GM18507 (cell line): ENCODE measurements around the gene USH2A.
"Not testable (repeated sequence)": the region's sequence is repeated elsewhere in the genome, so short reads cannot be mapped to it uniquely, and the experiment has no call there.

Source experiments
- DNase-seq: peaks from one replicate; pipeline ENCODE4 v3.0.0; 2011; ENCODE audit warnings: low read depth; ENCODE audit not compliant: insufficient read length; ENCODE audit errors: extremely low spot score
- FAIRE-seq: peaks from 2 replicates; lab custom pipeline; 2011; peaks lifted over from hg19 to GRCh38; lab: Jason Lieb, UNC

USH2A gene

DNA sequence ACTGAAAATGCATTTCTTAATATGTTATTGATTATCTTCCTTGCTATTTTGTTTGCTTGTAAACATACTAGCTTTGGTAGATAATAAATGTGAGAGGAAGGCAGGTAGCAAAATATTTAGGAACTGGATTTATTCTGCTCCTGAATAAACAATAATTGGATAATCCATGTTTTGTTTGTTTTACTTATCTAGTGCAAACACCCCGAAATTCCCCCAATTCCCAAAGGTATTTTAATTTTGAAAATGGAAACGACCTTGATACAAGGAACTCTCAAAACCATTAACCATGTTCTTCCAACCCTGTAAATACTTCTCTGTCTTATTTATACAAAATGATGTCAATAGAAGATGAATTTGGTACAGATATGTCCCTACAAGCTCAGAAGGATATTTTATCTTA is 3.0 kb downstream of the USH2A start:
- FAIRE-seq (no peak), DNase-seq (no peak)

DNA sequence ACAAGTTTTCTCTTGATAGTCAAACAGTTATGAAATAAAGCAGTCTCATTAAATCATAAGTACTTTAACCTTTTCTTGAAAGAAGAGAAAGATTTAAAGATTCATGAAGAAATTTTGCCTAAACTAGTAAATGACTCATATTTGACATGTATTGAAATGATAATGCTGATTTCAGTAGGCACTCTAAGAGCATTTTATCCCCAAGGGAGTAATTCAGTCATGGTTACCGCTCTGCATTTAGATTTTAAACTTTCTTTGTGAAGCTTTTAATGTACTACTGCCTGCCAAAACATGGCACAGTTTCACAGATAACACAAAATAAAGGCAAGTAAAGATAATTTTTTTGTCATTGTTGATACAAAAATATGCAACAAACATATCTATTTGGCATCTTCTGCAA is 6.8 kb downstream of the USH2A start:
- no peak for FAIRE-seq
- no peak for DNase-seq

DNA sequence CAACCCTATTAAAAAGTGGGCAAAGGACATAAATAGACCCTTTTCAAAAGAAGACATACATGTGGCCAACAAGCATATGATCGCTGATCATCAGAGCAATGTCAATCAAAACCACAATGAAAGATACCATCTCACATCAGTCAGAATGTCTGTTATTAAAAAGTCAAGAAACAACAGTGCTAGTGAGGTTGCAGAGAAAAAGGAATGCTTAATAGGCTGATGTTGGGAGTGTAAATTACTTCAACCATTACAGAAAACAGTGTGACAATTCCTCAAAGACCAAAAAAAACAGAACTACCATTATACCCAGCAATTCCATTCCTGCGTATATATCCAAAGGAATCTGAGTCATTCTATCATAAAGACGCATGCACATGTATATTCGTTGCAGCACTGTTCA is 13.2 kb downstream of the USH2A start:
- DNase-seq: no peak
- no peak for FAIRE-seq

DNA sequence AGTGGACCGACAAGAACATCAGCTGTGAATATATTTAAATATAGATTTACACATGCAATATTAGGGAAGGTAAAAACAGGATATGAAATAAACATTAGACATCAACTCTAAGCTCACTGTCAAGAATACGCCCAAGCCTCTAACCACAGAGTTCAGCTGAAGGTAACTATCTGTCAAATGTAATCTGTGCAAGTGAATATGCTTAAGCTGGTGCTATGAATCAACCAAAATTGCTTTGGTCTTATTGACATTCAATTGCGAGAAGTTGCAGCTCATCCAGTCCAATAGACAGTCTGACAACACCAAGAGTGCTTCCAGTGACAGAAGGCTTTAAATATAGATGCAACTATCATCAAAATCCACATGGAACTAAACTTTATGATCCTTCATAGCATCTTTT is 32.3 kb downstream of the USH2A start:
- DNase-seq (no peak), FAIRE-seq (no peak)

DNA sequence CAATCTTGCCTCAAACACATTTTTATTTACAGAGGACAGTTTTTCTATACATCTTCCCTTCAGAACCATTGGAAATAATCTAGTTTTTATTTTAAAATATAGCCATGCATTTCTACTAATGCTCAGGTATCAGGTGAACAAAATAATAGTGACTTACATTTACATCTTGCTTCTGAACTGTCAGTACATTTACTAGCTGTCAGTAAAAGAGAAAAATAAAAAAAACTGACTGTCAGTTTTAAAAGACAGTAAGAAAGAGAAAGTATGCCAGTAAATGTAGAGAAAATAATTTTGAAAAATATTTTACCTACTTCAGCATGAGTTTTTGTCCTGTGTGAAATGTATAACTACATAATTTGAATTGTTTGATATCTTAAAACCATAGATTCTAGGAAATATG is 33.5 kb downstream of the USH2A start:
- FAIRE-seq: no peak
- DNase-seq: no peak

DNA sequence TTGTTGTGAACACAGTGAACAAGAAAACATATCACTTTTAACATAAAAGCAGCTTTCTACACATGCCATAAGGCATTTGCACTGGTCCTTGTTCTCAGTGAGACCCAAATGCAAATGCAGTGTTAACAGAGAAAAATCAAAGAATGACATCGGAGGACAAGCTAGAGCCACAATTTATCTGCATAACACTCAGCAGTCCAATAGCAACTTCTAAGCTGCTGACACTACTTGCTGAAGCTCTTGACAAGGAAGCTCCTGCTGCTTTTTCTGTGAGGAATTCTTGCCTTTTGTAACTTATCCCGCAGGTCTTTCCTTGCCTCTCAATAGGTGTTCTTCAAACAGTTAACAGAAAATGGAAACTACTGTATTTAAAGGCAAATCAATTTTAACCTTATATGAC is 34.7 kb downstream of the USH2A start:
- FAIRE-seq: no peak
- DNase-seq: no peak

DNA sequence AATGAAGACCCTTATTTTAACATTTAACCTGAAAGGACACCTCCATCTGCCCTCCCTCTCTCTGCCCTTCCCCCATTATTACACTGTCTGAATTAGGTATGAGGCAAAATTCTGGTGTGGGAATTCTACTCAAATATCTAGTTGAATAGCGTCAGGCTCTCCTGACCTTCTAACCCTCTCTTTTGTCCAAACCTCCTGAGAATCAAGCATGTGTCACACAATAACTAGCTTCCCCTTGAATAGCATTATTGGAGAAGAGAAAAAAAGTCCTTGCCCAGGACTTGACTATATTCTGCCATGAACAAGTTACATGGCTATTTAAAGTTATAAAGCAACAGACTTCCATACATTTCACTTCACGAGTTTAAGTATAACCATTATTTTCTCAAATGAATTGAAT is 35.5 kb downstream of the USH2A start:
- DNase-seq (no peak), FAIRE-seq (no peak)

DNA sequence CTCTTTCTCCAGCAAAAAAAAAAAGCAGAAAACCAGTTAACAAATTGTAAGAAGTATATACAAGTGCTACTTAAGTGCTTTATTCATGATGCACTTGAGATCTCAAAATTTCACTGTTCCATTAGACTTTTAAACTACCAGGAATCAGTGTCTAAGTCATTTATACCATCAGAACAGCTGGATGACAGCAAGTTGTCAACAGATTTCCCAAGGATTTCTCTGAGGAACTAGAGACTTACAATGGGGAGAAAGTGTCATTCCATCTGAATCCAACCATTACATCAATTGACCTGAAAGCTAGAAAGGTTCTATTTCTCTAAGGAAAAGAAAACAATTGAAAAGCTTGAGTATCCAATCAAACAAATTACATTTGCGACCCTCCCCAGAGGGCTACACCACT is 43.8 kb downstream of the USH2A start:
- DNase-seq (no peak), FAIRE-seq (no peak)

DNA sequence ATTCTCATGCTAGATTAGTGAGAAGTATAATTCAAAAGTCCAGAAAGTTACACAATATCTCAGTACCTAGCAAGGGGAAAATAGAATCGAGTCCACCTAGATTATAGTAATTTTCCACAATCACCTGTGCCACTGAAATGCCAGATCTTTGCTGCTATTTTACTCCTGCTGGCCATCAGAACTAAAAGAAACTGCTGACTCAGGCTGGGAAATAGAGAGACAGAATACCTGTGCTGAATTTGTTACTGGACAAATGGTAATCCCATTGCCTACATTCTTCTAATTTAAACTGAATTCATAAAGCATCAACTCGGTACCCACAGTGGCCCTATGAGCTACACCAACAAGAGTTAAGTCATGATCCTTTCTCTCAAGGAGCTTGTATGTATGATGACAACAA is 55.0 kb downstream of the USH2A start:
- DNase-seq (no peak), FAIRE-seq (no peak)

DNA sequence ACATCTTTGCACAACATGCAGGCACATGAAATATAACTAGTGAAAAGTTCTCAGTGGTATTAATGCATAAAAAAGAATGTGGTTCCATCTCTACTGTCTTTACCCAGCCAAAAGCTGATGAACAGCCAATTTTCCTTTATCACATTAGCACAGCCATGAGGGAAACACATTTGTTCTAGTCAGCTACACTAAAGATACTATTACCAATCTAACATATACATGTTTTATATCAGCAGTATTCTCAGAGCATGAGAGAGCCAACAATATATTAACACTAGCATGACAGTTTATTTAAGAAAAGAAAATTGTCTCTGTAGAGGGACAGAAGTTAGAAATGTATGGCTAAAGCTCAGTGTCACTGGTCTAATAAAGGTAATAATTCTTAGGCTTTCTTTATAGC is 56.3 kb downstream of the USH2A start:
- DNase-seq: no peak
- FAIRE-seq: no peak

DNA sequence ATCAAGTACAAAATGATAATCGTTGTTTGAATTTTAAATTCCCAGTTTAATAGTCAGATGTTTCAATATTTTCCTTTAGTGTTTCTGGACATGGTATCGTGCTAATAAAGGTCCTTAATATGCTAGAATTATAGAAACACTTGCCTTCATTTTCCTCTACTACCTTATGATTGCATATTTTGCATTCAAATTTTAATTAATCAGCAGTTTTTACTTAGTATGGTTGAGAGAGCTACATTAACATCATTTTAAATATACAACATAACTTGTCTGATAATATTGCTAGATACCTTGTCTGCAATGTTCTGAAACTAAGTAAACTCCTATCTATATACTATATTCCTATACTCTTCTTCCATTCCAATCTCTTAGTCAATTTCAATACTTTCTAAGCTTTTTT is 66.3 kb downstream of the USH2A start:
- FAIRE-seq (no peak), DNase-seq (no peak)

DNA sequence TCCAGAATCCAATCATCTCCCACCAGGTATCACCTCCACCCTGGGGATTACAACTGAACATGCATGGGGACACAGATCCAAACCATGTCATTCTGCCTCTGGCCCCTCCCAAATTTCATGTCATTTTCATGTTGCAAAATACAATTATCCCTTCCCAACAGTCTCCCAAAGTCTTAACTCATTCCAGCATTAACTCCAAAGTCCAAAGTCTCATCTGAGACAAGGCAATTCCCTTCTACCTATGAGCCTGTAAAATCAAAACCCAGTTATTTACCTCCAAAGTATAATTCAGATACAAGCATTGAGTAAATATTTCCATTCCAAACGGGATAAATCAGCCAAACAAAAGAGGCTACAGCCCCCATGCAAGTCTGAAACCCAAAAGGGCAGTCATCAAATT is 73.1 kb downstream of the USH2A start:
- FAIRE-seq (no peak), DNase-seq (no peak)

DNA sequence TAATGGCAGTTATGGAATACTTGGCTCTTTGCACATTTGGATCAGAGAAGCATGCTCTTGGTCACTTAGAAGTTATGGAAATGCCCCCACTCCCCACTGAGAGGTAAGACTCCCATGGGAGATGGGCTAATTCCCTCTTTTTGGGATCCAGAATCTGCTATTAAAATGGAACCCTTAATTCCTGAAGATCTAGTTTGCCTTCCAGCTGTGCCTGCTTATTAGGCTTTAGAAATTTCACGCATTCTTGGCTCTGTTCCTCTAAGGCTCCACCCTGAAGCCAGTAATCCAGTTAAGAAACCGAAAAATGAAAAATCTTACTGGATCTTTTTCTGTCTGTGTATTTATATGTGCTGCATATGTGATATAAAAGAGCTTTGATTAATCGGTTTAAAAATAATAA is 76.7 kb downstream of the USH2A start:
- DNase-seq: no peak
- FAIRE-seq: no peak

DNA sequence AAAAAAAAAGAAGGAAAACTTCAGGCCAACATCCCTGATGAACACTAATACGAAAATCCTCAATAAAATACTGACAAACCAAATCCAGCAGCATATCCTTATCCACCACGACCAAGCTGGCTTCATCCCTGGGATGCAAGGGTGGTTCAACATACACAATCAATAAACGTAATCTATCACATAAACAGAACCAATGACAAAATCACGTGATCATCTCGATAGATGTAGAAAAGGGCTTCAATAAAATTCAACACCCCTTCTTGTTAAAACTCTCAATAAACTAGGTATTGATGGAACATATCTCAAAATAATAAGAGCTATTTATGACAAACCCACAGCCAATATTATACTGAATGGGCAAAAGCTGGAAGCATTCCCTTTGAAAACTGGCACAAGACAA is 82.7 kb downstream of the USH2A start:
- not testable (repeated sequence) for FAIRE-seq

DNA sequence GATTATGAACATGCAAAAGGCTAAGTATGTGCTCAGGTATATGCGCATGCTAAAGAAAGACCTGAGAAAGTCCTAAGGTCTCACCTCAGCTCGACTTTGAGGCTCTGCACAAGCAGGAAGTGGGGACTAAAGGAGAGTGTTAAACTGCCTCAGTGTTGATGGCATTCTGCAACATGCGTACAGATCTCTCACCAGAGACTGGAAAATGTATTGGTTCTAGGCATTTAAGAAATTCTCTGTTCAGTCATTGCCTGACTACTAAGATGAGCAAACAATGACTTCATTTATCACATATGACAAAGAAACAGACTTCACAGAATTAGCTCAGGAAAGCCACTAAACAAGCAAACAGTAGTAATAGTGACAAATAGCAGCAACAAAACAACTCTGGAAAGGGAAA is 90.8 kb downstream of the USH2A start:
- no peak for FAIRE-seq
- no peak for DNase-seq

More for the DNA sequence above, 82.7 kb downstream of the USH2A start:
- not testable (repeated sequence) for DNase-seq

DNA sequence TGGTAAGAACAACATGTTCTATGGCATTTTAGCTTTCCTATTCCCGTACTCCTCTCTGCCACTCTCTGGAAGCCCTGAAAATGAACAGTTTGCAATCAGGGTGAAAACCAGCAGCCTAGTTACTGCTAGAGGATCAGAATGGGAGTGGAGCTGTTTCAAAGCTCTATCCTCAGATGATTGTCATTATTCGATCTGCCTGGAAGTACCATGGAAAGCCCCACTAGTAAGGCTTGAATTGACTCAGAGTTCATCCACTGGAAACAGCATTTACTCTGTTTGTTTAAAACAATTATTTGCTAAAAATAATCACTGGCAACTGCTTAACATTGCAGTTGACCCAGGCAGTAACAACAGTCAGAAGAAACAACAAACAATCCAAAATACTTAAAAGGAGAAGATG is 91.2 kb downstream of the USH2A start:
- DNase-seq (no peak), FAIRE-seq (no peak)

DNA sequence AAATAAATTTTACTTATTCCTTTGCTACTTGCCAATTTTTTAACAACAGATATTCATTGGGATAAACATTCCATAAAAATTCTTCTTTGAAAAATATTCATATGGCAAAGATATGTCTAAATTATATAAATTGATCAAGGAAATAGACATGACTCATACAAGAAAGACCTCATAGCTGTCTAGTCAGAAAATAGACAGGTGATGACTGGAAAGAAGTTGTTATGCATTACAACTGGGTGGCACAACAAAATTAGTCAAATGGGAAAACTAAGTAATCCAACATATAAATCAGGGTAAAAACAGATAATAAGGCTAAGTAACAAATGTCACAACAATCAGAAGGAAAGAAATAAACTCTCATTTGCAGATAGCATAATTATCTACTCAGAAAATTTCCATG is 92.0 kb downstream of the USH2A start:
- no peak for DNase-seq

DNA sequence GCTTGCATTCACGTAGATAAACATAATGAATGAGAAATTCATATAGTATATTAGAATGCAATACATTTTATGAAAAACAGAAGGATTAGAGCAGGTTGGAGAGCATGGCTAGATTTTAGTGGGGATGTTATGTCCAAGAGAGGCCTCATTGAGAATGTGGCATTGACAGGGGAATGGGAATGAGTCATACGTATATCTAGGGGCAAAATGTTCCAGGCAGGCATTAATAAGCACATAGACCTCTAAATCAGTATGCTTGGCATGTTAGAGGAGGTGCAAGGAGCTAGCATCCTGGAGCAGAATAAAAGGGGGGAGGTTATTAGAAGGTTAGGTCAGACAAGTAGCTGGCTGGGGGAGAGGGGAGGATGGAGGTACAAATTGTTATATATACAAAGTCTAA is 93.0 kb downstream of the USH2A start:
- FAIRE-seq (no peak), DNase-seq (no peak)

More for the DNA sequence above, 92.0 kb downstream of the USH2A start:
- no peak for FAIRE-seq

DNA sequence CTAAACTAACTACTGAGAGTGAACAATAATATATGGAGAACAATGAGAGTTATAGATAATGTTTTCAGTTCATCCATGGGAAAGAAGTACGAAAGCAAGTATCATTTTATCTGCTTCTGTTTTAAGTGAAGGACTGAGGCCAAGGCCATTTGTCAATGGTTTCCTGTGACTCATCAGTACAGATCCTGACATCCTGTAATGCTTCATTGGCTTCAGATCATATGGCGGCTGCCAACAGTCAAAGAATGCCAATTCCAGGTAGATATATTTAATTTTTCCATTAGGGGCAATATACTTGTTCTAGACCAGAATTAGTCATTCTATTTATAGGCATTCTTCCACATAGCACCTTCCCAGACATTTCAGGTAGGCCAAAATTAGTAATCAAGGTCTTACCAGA is 97.3 kb downstream of the USH2A start:
- DNase-seq: no peak
- no peak for FAIRE-seq

DNA sequence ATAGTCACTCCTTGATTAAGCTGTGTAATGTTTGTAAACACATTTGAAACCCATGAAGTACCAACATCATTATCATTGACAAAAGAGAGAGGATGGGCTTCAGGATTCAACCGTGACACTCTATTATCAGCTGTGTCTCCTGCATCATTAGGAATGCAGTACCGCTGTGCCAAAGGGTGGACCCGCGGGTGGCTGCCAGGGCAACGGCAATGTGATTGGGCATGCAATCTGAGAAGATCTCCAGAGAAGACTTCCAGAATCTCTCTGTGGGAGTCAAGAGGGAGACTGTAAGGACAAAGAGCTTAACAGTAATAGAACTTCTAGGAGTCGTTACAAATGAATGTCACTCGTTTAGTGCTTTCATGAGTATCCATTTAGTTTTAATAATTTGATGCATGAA is 97.9 kb downstream of the USH2A start:
- DNase-seq: no peak
- no peak for FAIRE-seq

DNA sequence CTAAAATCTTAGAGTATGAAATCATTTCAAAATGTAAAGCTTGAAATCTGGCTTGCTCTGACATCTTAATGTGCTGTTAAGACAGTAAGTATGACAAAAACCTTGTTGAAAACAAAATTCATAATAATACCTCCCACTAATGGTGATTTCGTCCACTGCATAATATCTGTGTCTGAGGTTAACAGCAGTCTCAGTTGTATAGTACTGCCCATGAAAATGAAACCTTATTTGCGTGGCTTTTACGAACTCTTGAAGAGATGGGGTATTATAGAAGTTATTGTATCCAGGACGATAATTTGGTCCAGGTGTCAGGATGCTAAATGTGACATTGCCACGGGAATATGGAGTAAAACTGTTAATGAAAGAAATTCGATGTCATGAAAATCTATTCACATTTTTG is 99.9 kb downstream of the USH2A start:
- DNase-seq (no peak), FAIRE-seq (no peak)

DNA sequence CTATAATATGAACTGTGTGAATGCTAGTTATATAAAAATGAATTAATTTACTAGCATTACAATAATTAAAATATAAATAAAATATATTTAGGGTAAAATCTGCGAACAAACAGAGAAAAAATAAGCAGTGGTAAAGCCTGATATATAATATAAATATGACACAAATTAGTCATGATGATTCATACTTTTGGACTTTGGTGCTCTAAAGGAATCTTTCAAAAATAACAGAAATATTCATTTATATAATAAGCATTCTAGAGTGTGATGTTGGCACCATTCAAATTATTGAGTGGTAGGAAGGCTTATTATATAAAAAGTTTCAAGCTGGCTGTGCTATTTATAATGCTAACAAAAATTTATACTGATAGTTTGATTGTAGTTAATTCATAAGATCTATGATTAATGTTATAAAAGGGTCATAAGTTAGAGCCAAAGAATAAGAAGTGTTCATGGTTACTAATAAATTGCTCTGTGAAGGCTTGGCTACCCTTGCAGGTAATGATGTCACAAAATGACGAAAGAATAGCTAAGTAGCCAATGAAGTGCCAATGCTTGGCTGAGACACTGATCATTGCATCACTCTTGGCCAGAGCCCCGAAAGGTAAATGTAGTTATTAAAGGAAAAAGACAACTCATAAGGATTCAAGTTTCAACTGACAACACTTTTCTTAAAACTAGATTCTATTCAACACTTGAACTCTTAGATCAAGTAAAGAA is 108.7 kb downstream of the USH2A start:
- no peak for FAIRE-seq
- no peak for DNase-seq
